NCI-H2171 (cell line): ENCODE data around the gene PARD3B.

Experiments
- DNase-seq: peaks from one replicate; lab custom pipeline; 2025; lab: John Stamatoyannopoulos, UW

The PARD3B gene

GRCh38 chr2:204705243-204705932, 160.1 kb downstream of the PARD3B start:
- DNase-seq, result no peak

DNA sequence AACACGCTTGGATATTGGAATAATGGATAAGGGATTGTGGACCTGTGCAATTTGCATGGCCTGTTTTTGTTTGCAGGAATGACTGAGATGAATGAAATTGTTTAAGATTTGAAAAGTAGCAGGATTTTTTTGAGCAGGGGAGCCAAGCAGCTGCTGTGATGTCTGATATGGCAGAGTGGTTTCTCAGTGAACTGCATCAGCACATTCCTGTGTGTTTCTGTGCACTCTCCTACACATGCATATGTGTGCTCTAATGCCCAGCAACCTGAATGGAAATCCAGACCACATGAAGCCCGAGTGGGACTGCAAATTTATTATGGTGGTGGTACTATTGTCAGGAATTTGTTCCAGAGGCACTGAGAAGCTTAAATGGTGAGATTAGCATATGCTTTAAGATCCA, 161.7 kb downstream of the PARD3B start:
- DNase-seq, result no peak

GRCh38 chr2:204713211-204713610, 167.9 kb downstream of the PARD3B start:
- no peak for DNase-seq

DNA sequence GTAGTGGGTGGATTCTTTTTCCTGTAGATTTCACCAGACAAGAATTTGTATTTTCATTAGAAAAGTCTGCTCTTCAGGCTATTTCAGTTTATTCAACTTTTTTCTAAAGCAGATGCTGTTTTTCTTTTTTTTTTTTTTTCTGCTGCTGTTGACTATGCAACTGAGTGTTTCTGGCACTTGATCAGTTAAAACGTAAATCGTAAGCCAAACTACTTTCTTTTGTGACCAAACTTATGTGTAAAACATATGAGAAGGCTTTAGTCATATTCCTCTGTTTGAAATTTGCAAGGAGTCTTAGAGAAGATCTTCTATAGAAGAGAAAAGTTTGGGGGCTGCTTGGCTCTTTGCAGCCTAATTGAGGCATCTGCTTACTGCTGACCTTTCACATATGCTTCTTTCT, 170.1 kb downstream of the PARD3B start:
- DNase-seq, result no peak

DNA sequence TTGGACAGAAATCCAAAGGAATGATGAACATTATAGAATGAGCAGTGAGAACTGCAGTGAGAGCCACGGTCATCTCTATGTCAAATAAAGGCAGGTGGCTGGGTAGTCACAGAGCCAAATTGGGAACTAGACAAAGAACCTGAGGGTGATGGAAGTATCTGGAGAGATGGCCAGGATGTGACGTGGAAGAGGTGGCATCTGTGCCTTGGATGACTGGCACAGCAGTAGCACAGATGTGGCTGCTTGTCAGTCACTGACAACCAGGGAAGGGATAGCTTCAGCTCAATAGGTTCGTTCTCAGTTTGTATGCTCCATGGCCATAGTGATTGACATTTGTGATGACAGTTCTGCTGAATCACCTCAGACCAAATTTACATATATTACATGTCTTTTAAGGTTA, 172.3 kb downstream of the PARD3B start:
- DNase-seq, result no peak

DNA sequence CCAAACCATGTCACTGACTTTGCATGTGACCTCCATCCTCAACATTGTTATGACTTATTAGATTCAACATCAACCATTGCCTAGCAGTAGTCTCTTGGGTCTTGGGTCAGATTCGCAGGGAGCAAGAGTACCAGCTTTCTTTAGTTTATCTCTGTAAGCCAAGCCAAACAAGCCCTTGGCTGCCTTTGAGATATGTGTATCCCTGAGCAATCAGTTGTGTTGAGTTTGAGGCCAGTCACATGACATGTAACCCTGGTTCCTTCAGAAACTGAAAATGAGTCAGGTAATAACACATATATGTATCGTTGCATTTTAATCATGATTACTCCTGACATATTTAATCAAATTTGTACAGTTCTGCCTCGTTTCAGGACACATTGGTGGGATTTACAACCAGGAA, 173.3 kb downstream of the PARD3B start:
- no peak for DNase-seq

GRCh38 chr2:204720874-204721273, 175.6 kb downstream of the PARD3B start:
- DNase-seq, result no peak

DNA sequence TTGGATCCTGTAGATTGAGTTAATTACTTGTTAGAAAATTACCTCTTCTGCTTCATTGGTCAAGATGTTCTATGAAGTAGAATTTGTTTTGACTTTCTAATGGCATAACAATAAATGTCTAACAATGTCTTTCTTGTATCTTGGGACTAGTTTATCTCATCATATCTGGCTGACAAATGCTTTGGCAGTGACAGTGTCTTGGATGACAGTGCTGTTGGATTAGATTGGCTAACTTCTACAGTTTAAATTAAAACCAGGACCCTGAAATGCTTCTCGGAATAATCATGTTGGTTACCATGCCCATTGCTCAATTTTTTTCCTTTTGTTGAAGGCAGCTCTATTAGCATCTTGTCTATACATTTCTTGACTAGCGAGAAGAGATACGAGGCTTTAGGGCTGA, 176.9 kb downstream of the PARD3B start:
- no peak for DNase-seq

- no peak for DNase-seq
Measured at GRCh38 chr2:204722691-204723090, 177.4 kb downstream of the PARD3B start.

GRCh38 chr2:204725693-204726360, 180.6 kb downstream of the PARD3B start:
- no peak for DNase-seq

GRCh38 chr2:204726831-204727230, 181.6 kb downstream of the PARD3B start:
- DNase-seq, result no peak

- no peak for DNase-seq
Measured at GRCh38 chr2:204727368-204727767, 182.1 kb downstream of the PARD3B start.

DNA sequence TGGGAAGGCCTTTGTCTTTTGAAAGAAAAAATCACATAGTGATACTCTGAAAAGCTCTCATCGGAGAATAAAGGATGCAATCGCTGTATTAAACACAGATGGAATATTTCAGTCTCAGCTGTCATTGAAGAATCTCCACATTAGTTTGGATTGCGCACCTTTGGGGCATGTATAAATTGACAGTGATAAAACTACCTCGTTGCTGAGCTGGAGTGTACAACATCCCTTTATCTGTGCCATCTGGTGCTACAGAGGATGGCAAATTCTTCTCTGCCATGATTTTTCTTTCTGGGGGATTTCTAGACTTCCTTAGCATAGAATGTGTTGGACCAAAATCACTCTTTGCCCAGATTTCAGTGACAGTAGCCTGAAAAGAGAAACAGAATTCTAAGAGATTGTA, 185.3 kb downstream of the PARD3B start:
- peak; percentile 40 for DNase-seq

- DNase-seq, result no peak
Measured at GRCh38 chr2:204732019-204732418, 186.7 kb downstream of the PARD3B start.

GRCh38 chr2:204737296-204737695, 192.0 kb downstream of the PARD3B start:
- DNase-seq, result no peak

- peak; percentile 57 for DNase-seq
Measured at GRCh38 chr2:204738721-204739120, 193.4 kb downstream of the PARD3B start.

GRCh38 chr2:204743393-204743960, 198.2 kb downstream of the PARD3B start:
- no peak for DNase-seq

GRCh38 chr2:204744506-204744905, 199.2 kb downstream of the PARD3B start:
- no peak for DNase-seq

DNA sequence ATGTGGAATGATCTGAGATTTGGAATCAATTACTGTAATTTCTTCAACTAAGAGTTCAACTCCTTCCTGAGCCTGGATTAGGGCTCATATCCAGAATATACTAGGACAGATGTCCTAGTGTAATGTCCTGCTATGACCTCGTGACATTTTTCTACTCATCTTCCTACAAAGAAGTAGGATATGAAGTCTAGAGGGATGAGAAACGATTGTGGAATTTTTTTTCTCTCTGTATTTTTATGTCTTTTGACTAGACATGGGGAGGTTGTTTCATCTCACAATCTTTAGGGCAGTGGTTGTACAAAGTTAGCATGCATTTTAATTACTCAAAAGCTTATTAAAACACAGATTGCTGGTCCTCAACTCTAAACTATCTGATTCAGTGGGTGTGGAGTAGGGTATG, 203.0 kb downstream of the PARD3B start:
- no peak for DNase-seq

DNA sequence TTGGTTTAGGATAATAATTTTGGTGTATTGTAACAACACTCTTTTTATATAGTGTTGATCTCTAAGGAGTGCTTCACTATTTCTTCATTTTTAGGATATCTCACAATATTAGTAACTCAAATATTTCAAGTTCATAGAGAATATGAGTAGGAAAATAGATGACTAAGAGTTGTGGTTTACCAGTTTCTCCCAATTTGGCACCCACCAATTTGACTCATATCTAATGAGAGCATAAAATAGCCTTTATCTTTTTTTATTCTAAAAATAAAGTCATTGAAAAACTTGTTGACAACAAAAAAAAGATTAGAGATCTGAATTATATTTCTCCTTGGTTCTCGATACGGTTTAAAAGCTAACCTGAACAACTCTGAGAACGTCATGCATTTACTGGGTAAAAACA, 204.0 kb downstream of the PARD3B start:
- DNase-seq, result no peak

GRCh38 chr2:204750389-204750788, 205.1 kb downstream of the PARD3B start:
- no peak for DNase-seq

DNA sequence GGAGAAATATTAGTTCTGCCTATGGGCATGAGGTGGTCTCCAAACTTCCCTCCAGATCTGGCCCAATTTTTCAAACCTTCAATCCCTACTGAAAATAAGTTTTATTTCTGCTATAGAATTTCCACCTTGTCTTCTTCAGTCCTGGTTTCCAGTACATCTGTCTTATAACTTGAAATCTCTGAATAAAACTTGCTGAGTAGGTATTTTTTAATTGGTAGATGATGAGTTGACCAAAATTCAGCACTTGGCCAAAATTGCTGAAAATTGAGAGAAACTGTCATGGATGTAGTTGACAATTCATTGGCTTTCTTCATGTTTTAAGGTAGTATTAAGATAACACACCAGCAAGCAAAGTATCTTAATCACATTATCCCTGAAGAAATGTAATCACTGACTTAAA, 206.2 kb downstream of the PARD3B start:
- DNase-seq, result no peak

GRCh38 chr2:204753841-204754240, 208.6 kb downstream of the PARD3B start:
- no peak for DNase-seq

DNA sequence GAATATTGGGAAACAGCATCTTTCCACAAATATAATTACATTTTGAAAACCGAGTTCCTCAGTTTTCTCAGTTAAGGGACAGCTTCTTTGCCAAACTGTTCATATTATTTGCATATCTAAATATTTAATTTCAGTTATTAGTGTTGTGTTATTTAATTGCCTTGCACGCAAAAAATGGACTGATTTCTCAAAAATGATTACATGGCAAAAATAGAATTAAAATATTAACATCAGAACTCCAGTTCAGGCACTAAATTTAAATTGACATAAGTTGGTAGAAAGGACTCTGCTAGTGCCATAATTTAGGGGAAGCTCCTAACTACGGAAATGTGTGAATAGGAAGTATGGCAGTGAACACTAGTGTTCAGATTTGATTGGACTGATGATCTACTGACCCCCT, 209.6 kb downstream of the PARD3B start:
- DNase-seq, result no peak
